Activated T-cell treated with anti-CD3 and anti-CD28 coated beads for 4 hours (primary cell): ENCODE results near the gene ATP13A1.
"Not testable (repeated sequence)": the region's sequence is repeated elsewhere in the genome, so short reads cannot be mapped to it uniquely, and the experiment has no call there.

Experiments used
- DNase-seq: peaks from one replicate; pipeline ENCODE4 v3.0.0-alpha.2; 2020

ATP13A1 gene

GRCh38 chr19:19618219-19619051 is 45.0 kb downstream of the ATP13A1 start, which contains the start of gene PBX4:
TSS of gene PBX4 (minus strand) at chr19:19618687. CDS start at chr19:19618629, 58 bp downstream.
- peak; percentile 99 for DNase-seq

DNA sequence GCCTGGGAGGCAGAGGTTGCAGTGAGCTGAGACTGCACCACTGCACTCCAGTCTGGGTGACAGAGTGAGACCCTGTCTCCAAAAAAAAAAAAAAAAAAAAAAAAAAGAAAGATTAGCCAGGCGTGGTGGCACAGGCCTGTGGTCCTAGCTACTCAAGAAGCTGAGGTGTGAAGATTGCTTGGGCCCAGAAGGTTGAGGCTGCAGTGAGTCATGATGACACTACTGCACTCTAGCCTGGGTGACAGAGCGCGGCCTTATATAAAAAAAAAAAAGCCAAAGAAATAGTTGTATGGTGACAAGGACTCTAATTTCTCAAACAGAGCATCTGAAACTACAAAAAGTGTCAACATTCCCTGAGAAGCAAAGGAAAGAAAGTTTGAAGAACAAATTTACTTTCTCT is 48.4 kb downstream of the ATP13A1 start:
- no peak for DNase-seq

DNA sequence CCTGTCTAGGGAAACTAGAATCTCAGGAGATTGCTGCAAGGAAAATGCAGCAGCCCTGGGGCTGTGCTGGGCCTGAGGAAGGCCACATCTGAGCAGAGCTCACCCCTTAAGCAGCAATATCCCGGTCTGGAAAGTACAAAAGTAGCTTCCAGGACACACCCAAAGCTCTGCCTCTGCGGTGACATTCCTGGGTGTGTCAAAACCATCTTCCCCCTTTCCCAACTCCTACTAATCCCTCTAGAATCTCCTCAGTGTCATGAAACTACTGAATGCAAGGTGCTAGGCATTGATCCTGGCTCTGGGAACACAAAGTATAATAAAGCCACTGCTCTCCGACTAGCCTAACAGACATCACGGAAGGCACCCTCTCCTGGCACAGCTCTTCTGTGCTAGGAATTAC is 50.0 kb downstream of the ATP13A1 start:
- no peak for DNase-seq

- no peak for DNase-seq
Observed at GRCh38 chr19:19610376-19611202, 52.9 kb downstream of the ATP13A1 start.

GRCh38 chr19:19606686-19607085 is 56.8 kb downstream of the ATP13A1 start:
- DNase-seq, result not testable (repeated sequence)

DNA sequence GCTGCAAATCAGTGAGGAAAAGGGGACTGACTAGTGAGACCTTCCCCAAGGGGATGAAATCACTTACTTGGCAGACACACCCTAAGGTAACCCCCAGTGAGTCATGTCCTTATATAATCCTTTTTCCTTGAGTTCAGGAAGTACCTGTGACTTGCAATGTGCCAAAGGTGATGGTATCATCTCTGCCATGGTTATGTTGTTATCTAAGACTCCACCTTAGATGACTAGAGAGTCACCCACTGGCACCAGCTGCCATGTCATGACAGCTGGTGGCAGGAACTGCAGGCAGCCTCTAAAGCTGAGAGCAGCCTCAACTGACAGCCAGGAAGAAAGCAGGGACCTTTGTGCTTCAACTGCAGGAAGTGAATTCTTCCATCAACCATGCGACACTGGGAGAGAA is 57.5 kb downstream of the ATP13A1 start:
- no peak for DNase-seq

DNA sequence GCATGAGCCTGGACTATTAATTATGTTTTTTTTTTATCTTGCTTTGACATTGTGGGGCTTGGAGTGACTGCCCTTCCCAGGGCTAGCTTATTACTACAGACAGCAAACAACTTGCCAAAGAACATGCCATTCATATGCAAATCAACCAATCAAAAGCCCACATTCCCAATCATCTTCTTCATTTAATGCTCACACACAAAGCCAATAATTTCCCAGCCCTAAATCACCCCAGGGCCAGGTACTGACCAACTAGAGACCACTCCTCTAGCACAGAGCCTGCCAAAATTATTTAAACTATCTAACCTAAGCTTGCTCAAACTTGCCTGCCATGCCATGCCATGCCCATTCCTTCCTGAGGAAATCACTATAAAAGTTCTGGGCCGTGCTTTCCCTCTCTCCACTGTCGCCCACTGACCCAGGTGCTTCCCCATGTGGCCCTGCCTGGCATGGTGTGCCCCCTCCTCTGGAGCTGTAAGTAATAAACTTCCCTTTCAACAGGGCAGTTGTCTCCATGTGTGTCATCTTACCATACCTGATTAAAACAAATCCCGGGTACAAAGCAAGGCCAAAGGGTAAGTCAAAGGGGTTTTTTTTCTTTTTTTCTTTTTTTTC is 60.7 kb downstream of the ATP13A1 start:
- DNase-seq, result no peak

GRCh38 chr19:19602136-19602712 is 61.3 kb downstream of the ATP13A1 start:
- no peak for DNase-seq

GRCh38 chr19:19600793-19601330 is 62.6 kb downstream of the ATP13A1 start:
- no peak for DNase-seq

DNA sequence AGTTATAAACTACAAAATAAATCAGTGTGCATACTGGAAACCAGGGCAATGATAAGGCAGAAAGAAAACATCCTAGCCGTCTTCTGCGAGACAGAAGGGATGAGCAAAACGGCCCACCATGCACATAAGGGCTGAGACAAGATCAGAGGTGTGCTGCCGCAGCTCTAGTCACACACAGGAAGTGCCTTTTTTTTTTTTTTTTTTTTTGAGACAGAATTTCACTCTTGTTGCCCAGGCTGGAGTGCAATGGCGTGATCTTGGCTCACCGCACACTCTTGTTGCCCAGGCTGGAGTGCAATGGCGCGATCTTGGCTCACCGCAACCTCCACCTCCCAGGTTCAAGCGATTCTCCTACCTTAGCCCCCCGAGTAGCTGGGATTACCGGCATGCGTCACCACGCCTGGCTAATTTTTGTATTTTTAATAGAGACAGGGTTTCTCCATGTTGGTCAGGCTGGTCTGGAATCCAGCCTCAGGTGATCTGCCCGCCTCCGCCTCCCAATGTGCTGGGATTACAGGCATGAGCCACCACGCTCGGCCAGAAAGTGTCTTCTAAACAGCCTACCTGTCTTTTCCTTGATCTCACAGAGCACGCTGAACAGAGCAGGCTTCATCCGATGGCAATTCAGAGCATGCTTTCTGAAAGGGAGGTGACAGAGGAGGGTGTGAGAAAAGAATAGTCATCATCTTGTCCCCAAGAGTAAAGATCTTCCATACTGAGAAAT is 64.6 kb downstream of the ATP13A1 start:
- peak; percentile 39 for DNase-seq

DNA sequence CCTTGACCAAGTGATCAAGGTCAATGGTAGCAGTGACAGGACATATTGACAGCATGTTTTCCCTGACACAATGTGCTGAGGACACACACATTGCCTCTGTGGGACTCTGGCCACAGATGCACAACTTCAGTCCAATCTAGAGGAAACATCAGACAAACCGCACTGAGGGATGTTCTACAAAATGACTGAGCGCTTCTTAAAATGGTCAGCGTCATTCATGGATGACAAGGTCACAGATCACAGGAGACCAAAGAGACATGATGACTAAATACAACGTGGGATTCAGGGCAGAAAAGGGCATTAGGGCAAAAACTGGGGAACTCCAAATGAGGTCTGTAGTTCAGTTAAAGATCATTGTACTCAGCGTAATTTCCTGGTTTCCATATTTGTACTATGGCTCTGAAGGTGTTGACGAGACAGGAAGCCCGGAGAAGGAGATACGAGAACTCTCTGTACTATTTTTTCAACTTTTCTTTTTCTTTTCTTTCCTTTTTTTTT is 65.6 kb downstream of the ATP13A1 start:
- DNase-seq, result peak; percentile 38
